ENCODE data around the gene PTBP2.
"Not testable (repeated sequence)": the region's sequence is repeated elsewhere in the genome, so short reads cannot be mapped to it uniquely, and the experiment has no call there.

PTBP2 gene

DNA sequence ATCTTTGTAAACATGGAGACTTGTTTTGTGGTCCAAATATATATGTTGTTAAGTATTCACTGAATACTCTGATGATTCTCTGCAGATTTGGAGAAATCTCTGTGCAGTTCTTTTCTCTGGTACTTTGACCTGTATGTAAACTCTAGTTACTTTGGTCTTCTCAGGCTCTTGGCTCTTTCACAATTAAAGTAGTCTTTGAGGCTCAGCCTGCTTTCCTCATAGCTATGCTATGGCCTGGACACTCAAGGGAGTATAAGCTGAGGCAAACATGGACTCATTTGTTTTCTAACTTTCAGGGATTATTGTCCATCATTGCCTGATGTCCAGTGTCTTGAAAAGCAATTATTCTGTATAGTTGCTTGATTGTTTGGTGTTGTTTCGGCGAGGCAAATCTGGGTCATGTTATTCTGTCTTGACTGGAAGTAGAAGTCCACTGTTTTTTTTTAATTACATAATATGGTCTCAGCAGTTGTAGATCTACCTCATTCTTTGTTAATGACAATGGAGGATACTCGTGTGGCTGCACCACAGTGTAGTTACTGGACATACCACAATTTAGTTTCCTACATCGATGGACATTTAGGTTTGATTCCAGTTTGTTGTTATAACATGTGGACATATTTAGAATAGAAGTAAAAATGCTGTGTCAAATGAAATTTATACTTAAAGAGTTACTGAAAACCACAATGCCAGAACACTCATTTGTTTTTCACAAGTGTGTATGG lies 9.2 kb downstream of the PTBP2 start:
- DNase-seq (ENCODE audit: low spot score), result no peak

DNA sequence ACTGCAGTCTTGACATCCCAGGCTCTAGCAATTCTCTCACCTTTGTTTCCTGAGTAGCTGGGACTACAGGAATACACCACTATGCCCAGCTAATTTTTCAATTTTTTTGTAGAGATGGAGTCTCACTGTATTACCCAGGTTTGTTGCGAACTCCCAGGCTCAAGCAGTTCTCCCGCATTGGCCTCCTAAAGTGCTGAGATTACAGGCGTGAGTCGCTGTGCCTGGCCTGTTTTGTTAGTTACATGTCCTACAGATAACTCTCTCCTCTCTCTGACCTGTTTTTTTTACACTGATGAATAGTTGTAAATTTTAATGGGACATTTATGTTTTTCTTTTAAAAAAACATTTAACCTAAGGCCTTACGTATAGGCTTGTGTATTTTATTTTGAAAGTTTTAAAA lies 19.8 kb downstream of the PTBP2 start:
- DNase-seq (ENCODE audit: low spot score), result no peak

DNA sequence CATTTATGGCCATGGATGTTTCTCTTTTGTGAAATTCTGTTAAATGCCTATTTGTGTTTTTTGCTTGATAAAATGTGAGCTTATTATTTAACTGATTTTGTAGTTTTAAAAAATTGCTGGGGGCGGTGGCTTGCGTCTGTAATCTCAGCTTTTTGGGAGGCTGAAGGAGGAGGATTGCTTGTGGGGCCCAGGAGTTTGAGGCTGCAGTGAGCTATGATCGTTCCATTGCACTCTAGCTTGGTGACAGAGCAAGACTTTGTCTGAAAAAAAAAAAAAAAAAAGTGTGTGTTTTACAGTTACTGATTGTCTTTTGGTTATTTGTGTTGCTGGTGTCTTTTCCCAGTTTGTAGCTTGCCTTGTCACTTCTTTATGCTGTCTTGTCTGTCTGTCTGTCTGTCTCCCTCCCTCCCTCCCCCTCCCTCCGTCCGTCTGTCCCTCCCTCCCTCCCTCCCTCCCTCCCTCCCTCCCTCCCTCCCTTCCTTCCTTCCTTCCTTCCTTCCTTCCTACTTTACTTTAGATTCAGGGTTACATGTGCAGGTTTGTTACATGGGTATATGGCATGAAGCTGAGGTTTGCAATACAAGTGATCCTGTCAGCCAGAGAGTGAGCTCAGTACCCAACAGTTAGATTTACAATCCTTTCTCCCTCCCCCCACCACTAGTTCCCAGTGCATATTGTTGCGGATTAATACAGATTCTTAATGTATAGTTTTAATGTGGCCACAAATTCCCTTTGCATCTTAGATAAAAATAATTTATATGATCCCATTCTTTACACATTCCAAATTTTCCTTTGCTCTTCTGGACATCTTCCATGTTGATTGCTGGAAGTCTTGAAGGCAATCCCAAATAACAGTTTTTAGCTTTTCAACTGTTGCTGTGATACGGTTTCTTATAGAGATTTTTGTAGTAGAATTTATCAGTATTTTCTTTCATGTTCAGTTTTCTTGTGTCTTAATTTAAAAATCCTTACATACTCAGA lies 25.1 kb downstream of the PTBP2 start:
- no peak for DNase-seq (ENCODE audit: low spot score)

DNA sequence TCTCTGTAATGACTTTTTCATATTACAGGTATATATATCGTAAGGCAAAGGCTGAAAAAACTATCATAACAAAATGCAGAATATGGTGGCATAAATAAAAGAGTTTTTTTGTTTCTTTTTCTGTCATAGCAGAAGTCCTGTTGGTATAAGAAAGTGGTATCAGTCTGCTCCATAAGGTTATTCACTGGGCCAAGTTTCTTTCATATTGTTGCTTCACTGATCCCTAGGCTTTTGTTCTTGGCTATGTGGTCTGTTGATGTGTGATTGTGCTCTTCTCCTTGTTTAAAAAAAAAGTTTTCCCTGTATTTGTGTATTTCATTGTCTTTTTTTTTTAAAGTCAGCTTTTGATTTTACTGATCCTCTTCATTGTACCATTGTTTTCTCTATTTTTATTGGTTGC lies 26.0 kb downstream of the PTBP2 start:
- DNase-seq (ENCODE audit: low spot score), result no peak

DNA sequence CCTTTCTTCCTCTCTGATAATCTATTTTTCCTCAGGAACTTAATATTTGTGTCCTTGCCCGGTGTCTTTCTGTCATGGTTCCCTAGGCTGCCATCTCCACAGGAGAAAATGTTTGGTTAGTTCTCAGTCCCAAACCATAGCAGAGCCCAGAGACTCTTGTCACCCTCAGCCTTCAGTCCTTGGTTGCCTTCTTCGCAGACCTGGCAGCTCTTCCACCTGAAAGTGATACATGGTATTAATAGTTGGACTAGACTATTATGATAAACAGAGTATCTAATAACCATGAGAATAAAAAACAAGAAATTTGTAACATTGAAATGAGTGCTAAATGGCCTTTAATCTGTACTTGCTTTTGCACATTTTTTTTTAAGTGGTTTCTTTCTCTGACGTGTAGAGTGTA lies 26.5 kb downstream of the PTBP2 start:
- DNase-seq (ENCODE audit: low spot score), result no peak

DNA sequence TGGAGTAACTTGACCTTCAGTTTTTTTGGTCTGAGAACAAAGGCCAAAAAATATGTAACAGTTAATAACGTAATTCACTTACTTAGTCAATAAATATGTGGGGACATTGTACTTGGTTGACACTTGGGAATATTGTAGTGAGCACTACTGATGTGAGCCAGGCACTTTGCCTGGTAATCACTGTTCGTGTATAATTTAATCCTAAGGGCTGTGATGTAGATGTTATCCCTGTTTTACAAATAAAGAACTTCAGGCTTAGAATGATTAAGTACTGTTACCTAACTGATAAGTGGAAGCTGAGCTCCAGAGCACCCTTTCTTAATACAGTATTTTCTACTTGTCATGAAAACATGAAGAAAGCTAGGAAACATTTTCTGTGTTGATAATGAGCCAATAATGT lies 28.0 kb downstream of the PTBP2 start:
- no peak for DNase-seq (ENCODE audit: low spot score)

DNA sequence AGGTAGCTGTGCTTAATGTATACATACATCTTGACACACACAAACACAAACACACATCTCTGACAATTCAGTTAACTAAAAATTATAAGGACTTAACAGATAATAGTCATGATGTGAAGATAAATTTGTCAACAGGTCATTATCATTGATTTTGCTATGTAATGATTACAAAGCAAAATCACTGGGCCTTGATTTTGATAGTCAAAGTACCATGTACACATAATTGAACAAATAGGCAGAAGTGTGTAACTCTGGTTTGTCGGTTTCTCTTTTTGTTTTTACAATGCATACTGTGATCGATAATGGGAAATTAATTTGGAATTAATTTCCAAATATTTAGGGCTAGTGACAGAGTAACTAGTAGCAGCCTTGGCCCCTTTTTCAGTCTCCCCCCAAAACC lies 30.8 kb downstream of the PTBP2 start:
- no peak for DNase-seq (ENCODE audit: low spot score)

DNA sequence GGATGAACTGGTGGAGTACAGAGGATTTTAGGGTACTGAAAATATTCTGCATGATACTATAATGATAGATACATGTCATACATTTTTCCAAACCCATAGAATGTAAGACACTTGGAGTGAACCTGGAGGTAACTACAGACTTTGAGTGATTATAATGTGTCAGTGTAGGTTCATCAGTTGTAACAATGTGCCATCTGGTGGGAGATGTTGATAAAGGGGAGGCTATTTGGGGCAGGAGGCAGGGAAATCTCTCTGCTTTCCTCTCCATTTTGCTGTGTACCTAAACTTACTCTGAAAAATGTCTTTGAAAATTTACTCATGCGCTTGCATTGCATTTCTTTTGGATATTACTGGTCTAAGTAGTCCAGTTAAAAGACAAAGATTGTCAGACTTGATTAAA lies 35.2 kb downstream of the PTBP2 start:
- DNase-seq (ENCODE audit: low spot score), result no peak

DNA sequence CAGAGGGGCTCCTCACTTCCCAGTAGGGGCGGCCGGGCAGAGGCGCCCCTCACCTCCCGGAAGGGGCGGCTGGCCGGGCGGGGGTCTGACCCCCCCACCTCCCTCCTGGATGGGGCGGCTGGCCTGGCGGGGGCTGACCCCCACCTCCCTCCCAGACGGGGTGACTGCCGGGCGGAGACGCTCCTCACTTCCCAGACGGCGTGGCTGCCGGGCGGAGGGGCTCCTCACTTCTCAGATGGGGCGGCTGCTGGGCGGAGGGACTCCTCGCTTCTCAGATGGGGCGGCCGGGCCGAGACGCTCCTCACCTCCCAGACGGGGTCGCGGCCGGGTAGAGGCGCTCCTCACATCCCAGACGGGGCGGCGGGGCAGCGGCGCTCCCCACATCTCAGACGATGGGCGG lies 41.0 kb downstream of the PTBP2 start:
- not testable (repeated sequence) for DNase-seq (ENCODE audit: low spot score)

DNA sequence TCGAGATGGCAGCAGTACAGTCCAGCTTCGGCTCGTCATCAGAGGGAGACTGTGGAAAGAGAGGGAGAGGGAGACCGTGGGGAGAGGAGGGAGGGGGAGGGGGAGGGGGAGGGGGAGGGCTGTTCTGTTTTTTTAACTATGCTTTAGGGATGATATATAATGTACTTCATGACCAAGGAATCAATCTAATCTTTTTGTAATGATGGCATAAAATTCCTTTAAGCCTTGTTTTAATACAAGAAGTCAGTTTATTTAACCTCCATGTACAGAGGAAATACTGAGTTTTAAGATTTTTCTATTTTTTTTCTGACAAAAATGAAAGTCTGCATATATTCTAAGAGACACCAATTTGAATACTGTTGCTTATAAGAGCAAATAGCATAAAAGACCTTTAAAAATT lies 41.9 kb downstream of the PTBP2 start:
- DNase-seq (ENCODE audit: low spot score), result no peak

DNA sequence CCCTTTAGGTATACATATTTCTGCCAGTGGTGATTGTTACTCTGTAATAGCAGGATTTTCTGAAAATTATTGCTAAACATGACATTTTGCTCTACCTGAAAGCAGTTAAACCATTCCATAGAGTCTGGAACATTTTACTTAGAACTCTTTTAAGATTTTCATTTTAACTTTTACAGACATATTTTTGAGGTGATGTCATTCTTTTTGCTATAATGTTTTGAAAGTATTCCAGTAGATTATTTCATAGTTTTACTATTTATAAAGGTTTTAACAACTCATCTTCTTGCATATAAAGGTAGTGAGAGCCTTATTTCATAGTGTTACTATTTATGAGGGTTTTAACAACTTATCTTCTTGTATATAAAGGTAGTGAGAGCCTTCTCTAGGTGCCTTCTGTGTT lies 42.9 kb downstream of the PTBP2 start:
- no peak for DNase-seq (ENCODE audit: low spot score)

DNA sequence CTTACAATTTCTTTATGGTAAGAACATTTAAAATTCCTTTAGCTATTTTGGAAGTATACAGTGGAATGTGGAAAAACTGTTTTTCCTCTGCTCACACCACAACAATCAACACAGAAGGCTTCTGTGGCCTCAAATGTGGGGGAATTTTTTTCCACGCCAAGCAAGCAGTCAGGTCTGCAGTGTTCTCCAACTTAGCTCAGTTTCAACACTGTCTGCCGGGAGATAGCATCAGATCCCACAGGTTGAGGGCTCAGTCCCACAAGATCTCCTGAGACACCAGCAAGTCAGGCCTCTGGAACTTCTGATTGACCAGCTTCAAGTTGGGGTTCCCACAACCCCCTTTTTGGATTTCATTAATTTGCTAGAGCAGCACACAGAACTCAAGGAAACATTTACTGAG lies 50.3 kb downstream of the PTBP2 start:
- DNase-seq (ENCODE audit: low spot score), result no peak

DNA sequence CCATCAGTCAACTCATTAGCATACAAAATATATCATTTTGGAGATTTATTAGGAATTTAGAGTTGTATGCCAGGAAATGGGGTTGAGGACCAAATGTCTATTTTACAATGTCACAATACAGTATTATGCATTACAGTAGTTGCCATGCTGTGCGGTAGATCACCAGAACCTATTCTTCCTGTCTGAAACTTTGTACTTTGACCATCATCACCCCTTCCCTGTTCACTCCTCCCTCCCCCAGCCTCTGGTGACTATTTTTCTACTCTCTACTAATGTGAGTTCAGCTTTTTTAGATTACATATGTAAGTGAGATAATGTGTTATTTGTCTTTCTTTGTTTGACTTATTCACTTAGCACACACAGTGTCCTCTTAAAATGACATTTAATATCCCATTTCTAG lies 50.8 kb downstream of the PTBP2 start:
- DNase-seq (ENCODE audit: low spot score), result no peak

DNA sequence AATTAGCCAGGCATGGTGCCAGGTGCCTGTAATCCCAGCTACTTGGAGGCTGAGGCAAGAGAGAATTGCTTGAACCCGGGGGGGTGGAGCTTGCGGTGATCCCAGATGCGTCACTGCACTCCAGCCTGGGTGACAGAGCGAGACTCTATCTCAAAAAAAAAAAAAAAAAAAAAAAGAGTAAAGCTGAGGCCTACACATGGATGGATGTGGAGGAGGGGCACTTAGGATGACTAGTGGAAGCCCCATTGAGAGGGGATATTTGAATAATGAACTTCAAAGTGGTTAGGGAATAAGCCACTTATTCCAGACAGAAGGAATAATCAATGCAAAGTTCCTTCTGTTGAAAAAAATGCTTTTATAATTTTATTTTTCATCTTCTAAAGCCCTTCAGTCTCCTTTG lies 51.4 kb downstream of the PTBP2 start:
- no peak for DNase-seq (ENCODE audit: low spot score)

DNA sequence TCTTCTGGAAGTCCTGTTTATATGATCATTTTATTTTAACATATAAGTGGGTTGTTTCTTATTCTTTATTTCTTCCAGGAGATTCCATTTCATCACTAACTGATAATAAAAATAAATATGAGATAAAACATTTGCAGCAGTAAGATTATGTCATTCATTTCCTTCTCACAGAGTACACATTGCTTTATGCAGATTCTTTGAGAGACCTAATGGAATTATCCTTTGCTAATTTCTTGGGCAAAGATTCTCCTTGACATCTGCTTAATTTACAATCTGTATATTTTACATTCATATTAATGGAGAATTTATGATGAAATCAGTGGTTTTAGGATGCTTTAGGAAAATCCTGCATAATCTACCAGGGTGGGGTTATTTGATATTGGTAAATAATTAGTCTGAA lies 60.6 kb downstream of the PTBP2 start:
- DNase-seq (ENCODE audit: low spot score), result no peak

DNA sequence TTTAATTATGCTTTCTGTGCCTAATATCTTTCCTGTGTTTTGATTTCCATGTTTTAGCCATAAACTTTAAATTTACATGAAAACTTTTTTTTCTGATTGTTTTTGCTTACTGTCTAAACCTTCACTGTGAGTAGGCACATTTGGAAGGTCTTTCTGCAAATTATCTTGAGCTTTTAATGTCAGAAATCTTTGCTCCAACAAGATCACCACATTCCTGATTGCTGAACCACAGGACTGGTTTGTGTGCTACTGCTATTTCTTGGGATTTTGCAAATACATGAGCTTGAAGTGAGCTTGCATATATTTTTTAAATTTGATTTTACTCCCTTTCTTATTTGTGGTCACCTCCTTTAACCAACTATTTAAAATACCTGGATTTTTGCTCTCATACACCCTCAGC lies 61.3 kb downstream of the PTBP2 start:
- no peak for DNase-seq (ENCODE audit: low spot score)

DNA sequence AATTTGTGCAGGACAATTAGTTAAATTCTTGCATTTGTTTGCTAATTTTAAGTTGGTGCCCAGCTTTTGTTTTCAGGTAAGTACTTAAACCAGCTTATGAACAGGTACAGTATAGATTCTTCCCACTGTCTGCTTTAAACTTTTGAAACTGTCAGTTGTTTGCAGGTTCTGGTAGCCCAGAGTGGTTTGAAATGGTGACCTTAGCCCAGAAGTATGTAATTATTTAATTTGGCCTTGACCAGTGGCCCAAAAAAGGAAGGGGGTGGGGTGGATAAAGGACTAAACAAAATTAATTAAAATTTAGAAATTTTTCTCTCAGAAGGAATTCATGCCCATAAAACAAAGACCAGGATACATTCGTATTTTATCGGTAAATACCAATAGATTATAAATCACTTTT lies 69.0 kb downstream of the PTBP2 start:
- no peak for DNase-seq (ENCODE audit: low spot score)

DNA sequence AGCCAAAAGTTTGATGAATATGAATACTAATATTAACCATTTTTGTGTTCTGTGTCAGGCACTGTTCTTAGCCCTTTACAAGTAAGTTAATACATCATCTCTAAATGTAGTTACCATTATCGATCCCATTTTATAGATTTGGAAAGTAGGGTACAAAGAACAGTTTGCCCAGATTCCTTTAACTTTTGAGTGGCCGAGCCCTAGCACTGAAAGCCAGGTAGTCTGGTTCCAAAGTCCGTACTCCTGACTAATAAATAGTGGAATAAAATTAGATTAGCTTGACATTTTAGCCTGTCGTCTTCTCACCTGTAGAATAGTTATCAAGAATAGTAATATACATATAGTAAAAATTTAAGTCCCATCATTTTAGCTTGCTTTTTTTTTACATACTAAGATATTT lies 70.6 kb downstream of the PTBP2 start:
- DNase-seq (ENCODE audit: low spot score), result no peak

DNA sequence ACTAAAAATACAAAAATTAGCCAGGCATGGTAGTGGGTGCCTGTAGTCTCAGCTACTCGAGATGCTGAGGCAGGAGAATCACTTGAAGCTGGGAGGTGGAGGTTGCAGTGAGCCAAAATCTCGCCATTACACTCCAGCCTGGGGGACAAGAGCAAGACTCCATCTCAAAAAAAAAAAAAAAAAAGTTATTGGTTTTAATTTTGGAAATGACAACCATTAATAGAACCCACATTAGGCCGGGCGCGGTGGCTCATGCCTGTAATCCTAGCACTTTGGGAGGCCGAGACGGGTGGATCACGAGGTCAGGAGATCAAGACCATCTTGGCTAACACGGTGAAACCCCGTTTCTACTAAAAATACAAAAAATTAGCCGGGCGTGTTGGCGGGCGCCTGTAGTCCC lies 80.1 kb downstream of the PTBP2 start:
- not testable (repeated sequence) for DNase-seq (ENCODE audit: low spot score)

DNA sequence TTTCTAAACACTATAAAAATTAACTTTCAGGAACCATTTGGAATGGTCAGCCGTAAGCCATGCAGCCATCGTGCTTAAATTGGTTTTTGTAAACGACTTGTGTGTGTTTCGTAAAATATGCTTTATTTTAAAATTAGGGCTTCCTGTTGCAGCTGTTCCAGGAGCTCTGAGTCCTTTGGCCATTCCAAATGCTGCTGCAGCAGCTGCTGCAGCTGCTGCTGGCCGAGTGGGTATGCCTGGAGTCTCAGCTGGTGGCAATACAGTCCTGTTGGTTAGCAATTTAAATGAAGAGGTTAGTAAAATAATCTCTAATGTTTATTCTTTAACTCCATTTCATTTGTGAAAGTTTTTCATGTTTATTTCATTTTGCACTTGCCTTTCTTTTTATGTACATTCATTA lies 83.1 kb downstream of the PTBP2 start:
- DNase-seq (ENCODE audit: low spot score), result no peak

DNA sequence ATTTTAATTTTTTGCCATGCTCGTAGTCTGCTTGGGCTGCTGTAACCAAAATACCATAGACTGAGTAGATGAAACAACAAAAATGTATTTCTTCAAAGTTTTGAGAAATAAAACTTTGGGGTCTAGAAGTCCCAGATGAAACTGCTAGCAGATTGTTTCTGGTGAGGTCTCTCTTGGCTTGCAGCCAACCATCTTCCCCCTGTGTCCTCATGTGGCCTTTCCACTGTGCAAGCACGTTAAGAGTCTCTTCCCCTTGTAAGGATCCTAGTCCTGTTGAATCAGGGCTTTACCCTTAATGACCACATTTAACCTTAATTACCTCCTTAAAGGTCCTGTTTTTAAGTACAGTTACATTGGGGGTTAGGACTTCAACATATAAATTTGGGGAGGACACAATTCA lies 86.6 kb downstream of the PTBP2 start:
- DNase-seq (ENCODE audit: low spot score), result no peak

DNA sequence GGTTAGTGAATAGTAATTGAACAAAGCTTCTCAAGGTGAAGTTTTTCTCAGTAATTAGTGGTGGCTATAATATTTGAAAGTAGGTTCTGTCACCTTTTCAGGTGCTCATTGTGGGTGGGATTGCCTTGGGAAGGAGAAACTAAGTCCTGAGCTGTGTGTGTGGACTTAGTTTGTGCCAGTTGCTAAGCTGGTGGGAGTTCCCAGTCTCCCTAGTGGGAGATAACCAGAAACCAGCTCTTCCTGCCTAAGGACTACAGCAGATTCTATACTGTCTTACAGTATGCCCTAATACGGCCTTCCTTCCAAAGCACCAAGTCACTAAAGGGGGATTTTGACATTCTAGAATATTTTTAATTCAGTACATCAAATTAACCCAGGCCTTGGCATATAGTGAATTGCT lies 94.3 kb downstream of the PTBP2 start:
- no peak for DNase-seq (ENCODE audit: low spot score)

DNA sequence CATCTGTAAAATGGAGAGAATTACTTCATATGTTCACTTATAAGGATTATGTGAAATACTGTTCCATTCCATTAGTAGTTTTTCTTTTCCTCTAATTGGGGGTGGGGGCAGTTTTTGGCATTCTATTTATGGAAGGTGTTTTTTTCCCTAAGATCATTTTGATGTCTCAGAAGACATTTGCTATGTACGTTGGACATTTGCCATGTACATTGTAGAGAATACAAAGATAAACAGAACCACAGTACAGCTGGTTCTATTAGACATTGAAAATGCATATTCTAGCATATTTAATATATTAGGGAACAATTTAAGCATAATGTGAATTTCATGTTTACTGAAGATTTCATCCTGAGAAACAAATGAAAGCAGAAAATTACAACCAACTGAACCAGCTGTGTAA lies 98.5 kb downstream of the PTBP2 start:
- no peak for DNase-seq (ENCODE audit: low spot score)

DNA sequence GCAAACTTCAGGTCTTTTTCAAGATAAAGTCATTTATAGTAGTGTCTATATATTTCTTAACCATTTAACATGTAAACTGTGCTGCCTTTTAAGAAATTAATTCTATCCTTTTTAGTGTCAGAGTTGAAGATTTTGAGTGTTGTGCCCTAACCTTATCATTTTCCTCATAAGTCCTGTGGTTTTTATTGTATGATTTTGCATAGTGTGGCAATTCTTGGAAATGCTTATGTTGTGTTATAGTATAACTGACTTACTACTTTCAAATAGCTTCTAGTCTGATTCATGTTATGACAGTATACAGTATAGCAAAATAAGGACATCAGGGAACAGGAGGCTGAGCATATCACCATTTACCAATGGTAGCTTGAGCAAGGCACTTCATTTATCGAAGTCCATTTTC lies 99.1 kb downstream of the PTBP2 start:
- no peak for DNase-seq (ENCODE audit: low spot score)
